HG03139 (cell line): ENCODE results near the gene GRID2.

ENCODE experiments used
- ATAC-seq: cut with Tn5 transposase; IDR thresholded peaks from one replicate; pipeline ENCODE4 v1.9.1; 2021; ENCODE audit not compliant: unreplicated experiment

The GRID2 gene

DNA sequence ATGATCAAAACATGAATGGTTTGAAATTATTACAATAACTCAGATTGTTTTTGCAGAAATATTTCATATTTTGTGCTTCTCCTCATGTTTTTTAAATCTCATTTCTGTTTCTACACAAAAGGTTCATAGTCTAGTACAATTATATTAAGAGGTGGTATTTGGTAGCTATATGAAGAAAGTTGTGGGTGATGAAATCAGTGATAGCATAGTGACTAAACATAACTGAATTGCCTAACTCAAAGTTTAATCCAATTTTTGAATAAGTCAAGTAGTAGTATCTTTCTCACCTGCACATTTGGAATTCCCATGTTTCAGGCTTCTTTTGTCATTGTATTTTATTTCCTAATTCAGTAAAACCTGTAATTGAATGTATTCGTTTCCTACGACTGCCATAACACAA, 648.7 kb downstream of the GRID2 start:
- no peak for ATAC-seq

DNA sequence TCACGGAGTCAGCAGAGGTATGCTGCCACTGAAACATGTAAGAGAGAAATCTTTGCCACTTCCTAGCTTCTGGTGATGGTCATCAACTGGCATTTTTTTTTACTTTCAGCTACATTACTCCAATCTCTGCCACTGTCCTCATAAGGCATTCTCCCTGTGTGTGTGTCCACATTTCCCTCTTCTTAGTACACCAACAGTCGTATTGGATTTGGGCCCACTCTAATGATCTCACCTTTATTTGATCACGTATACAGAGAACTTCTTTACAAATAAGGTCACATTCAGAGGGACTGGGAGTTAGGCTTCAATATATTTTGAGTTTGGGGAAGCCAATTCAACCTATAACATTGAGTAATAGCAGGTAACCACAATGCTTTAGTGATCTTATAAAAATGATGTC, 649.1 kb downstream of the GRID2 start:
- ATAC-seq: no peak

DNA sequence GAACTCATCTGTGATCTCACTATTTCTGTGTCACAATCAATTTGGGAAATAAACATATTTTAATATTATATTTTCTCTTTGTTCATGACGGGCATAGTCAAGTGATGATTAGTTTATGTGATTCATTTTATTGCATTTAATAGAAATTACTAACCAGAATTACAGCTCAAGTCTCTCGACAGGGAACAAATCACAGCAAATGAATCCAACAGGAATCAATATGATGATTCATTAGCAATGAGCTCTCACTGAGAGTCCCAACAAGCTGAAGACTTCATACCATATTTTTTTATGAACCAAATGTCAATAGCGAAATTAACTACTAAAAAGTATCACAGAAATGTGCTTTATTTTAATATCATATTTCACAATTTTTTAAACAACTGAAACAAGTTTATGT, 649.7 kb downstream of the GRID2 start:
- no peak for ATAC-seq

DNA sequence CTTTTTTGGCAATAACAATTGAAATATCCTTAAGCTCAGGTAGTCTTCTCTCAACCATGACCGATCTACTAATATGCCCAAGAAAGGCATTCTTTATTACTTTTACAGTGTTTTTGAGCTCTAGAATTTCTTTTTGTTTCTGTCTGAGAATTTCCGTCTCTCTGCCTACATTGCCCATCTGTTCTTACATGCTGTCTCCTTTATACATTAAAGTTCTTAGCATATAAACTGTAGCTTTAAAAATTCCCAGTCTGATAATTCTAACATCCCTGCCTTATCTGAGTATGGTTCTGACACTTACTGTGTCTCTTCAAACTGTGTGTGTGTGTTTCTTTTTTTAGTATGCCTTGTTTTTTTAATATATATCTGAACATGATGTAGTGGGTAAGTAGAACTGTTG, 658.1 kb downstream of the GRID2 start:
- no peak for ATAC-seq

DNA sequence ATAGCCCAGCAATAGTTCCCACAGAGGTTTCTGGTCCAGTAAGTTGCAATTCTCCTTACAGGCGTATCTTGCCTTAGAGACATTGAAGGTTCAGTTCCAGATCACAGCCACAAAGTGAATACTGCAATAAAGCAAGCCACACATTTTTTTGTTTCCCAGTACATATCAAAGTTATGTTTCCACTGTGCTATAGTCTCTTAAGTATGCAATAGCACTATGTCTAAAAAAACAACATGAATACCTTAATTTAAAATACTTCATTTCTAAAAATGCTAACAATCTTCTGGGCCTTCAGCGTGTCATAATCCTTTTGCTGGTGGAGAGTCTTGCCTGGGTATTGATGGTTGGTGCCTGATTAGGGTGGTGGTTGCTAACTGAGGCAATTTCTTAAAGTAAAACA, 659.1 kb downstream of the GRID2 start:
- ATAC-seq: no peak

DNA sequence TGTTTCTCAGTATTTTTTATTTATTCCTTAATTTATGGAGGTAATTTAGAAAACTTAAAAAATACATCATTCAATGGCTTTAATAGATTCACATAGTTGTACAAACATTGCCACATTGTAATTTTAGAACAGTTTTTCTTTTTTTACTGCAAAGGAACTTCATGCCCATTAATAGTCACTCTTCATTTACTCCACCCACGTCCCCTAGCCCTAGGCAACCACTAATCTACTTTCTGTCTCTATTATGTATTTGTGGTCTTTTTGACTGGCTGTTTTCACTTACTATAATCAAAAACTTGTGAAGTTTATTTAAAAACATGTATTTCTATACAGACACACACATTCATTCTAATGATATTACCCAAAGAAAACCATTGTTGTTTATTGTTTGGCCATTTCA, 664.8 kb downstream of the GRID2 start:
- no peak for ATAC-seq

DNA sequence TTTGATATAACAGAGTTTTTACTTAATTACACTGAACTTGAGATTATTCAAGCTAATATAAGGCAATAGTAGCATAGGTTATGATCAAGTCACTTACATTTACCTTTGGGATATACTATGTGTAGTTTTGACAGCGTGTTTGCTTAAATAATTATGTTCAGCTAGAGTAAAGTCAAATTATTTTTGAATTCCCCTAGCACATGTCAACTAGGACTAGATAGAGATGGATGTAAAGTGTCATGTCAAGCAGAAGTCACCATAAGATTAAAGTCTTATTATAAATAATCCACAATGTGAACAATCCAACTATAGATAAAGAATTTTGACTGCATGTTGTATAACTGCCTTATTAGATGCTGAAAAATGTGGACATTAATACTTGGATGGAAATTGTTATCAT, 665.2 kb downstream of the GRID2 start:
- no peak for ATAC-seq

DNA sequence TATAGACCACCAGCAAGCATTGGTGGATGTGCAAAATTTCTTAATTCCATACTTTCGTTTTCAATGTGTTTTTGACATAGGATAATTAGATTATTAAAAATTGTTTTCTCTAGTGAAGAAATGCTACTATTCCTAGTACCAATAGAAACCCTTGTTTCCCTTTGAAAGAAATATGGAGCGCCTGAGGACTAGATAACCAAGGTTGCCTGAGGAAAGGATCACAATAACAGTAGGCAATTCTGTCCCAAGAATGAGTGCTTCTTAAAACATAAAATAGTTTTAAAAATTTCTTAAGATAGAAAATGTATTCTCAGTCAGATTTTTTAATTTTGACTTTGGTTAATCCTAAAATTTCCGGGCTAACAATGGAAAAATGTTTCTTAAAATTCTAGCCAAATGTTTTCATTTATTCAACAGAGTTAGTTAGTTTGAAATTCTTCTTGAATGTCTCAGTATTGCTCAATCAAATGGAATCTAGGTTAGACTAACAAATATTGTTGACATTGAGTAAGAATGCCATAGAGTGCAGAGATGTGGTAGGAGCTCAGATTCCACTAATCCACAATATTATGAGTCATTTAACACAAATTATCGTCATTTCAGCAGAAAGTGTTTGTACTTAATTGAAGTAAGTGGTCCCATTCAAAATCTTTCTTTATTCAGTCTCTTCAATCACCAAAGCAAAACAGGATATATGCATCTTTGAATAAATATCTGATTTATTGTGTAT, 666.0 kb downstream of the GRID2 start:
- no peak for ATAC-seq

DNA sequence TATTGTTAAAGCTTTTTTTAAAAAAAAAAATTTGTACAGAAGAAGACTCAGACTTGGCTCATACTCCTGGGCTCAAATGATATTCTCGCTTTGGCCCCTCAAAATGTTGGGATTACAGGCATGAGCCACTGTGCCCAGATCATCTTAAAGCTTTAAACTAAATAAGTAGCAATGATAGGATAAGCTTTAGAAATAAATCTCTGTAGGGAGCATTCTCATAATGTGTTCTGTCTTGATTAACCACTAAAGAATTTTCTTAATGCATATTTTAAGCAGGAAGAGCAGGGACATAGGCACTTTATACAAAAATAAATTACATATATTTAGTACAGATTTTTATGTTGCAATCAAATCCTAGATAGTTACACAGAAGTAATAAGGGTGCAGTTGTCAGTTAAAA, 667.2 kb downstream of the GRID2 start:
- ATAC-seq: no peak

DNA sequence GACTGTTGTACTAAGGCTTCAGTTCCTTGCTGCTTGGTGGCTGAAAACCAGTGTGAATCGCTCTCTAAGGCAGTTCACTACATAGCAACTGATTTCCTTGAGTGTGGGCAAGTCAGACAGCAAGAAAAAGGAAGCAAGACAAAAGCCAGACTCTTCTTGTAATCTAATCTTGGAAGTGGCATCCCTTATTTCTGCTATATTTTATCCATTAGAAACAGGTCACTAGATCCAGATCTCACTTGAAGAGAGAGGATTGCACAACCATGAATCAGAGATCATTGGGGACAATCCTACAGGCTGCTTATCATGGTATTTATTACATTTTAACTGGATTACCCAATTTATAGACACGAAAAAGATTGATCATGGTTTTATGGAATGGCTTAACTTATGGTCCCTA, 684.5 kb downstream of the GRID2 start:
- ATAC-seq: no peak

DNA sequence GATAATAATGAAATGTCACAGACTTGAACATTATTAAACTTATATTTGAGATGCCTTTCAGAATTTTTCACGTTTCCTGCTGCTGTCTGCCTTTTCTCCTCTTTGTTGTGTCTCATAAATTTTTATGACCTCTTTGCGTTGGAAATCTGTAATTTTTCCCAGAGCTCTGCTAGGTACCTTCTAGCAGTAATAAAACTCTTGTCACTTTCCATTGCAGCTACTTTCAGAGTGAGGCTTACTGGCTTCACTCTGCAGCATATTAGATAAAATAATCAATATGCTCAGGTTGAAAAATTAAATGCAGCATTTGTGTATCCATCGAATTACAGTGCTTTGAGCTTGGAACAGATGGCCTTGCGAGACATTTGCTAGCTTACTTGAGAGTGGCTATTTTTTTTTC, 689.0 kb downstream of the GRID2 start:
- no peak for ATAC-seq

DNA sequence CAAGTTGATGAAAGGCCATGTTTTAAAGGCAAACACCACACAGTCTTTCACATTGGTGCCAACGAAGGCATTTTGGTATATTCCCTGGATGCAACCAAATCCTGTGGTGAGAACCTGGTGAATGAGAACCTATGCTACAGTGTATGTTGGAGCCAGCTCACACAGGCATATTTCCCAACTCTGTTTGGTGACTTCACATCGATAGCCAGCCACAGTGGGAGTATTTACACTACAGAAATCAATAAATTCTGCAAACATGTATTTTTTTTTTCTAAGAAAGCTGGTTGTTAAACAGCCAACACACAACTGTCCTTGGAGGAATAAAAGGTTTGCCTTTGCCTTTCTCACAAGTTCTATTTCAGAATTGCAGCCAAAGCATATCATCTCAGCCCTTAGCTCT, 691.0 kb downstream of the GRID2 start:
- no peak for ATAC-seq

DNA sequence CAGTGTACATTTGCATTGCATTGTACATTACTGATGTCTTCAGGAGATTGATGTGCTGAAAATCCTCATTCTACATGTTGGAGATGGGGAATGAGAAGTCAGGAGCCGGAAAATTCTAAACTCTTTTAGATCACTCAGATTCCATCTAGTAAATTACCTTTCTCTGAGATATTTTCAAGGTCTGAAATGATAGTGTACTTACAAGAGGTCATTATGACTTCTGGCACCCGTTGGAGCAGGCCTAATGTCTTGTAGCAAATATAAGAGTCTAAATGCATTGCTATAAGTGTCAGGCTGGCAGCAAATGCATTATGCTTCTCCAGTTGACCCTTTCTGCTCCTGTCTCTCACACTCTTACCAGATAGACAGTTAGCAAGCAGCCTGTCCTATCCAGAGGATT, 692.8 kb downstream of the GRID2 start:
- ATAC-seq: no peak

DNA sequence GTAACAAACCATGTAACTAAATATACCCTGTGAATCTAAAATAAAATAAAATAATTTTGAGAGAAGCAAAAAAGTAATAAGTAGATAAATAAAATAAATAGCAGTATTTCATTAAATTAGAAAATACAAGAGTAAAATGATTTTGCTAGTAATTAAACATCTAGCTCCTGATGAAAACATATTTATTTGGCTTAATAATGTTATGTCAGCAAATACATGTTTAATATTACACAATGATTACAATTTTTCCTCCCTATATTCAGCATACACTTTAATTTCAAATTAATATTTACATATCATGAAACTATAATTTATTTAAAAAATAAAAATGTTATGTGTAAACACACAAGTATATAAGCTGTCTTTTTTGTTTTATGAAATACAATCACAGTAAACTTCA, 697.1 kb downstream of the GRID2 start:
- ATAC-seq: no peak

DNA sequence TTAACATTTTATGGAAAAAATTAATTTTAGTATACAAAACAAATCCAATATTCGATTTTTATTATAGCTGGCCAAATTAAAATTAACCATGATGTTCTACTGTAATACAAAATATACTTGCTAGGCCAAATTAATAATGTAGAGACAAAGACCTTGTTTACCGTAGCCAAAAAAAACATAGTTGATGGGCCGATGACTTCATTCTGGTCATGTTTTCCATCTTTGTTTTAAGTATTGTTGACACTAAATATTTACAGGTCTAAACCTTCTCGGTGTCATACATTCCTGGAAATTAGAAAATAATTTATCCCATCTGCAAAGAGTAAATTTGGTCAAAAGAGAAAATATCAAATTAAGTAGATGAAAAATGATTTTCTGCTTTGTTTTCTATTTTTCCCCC, 698.5 kb downstream of the GRID2 start:
- no peak for ATAC-seq

DNA sequence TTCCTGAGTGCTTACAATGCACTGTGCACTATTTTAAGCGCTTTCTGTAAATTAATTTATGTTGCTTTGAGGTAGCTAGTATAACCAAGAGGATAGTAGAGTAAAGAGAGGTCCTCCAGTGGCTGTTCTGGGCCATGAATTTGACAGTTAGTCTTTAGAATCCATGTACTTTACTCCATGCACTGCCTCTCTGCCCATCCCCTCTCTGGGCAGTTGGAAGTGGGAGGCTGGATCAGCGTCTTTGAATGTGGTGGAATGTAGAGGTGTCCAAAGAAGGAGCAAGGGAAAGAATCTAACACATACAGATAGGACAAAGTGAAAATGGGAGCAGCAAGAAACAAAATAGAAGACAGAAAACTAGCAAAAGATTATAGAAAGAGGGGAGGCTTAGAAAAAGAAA, 712.6 kb downstream of the GRID2 start:
- ATAC-seq: no peak

DNA sequence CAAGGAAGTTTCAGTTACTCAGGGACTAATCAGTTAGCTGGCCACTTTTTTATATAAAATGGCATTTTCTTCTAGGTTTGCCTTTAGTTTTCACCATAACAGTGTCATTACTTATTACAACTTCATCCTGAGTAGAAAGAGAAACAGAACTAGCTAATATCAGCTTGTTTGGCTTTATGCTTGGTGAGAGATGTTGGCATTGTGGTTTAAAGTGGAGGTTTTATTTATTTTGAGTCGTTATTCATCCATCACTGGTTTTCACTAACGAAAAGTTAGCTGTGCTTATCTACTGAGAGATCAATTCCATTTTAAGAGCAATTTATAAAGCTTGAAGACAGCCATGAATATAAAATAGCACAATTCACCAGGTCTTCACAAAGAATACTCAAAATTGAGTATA, 714.5 kb downstream of the GRID2 start:
- ATAC-seq: no peak

DNA sequence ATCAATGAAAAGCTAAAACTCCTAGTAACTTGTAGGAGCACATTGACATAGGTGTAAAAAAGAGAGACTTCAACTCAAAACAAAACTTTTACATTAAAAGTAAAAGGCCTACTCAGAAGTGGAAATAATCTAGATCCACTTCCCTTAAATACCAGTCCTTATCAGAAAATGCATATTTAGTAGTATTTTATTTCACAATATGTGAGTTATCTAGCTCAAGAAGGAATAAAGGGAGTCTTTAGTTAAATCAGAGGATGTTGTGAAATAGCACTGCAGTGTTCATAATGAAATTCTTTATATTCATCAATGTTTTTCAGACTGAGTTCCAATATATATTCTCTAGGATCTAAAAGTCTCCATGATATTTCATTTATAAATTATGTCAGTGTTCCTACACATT, 715.0 kb downstream of the GRID2 start:
- no peak for ATAC-seq

DNA sequence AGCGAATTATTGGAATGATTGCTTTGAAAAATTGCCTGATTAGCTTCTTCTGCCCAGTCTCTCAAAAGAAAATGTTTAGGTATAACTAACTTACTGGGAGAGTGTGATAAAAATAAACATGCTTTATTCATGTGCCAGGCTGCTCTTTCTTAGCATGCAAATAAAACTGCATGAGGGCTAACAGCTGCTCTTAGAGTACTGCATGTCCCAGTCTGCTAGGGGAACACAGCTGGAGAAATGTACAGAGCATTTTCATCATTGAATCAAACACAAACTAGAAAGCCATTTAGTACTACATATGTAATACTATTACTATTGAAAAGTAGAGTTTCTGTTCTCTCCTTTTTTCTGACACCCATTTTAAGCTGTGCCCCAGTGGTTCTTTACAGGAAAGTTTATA, 726.0 kb downstream of the GRID2 start:
- no peak for ATAC-seq

DNA sequence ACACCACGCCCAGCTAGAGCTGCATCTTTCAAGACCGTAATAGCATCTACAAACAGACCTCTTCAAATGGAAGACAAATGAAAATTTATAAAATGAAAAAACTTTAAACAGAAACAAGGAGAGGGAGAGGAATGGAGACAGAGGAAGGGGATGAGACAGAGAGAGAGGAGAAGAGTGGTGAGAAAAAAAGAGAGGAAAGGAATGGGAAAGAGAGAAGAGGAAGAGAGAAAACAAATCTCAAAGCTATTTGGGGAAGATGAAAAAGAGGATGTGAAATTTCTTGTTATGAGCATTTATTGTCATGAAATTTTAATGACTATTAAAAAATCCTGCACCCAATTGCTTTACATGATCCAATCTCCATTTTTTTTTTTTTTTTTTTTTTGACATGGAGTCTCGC, 726.9 kb downstream of the GRID2 start:
- no peak for ATAC-seq

DNA sequence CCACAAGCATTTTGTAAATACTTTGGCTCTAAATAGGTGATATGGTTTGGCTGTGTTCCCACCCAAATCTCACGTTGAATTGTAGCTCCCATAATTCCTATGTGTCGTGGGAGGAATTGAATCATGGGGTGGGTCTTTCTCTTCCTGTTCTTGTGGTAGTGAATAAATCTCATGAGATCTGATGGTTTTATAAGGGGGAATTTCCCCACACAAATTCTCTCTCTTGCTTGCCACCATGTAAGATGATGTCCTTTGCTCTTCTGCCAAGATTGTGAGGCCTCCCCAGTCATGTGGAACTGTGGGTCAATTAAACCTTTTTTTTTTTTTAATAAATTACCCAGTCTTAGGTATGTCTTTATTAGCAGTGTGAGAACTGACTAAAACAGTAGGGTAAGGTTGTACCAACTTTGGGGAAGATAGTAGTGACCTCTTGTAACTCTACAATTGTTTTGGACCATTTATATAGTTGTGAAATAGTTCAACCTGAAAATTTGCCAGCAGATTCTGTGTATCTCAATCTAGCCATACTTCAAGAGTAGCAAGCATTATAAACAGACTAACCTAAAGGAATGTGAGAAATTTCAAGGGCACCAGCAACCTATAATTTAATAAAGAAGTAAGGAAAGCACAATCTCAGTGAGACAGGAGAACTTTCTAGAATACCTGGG, 727.8 kb downstream of the GRID2 start:
- no peak for ATAC-seq

DNA sequence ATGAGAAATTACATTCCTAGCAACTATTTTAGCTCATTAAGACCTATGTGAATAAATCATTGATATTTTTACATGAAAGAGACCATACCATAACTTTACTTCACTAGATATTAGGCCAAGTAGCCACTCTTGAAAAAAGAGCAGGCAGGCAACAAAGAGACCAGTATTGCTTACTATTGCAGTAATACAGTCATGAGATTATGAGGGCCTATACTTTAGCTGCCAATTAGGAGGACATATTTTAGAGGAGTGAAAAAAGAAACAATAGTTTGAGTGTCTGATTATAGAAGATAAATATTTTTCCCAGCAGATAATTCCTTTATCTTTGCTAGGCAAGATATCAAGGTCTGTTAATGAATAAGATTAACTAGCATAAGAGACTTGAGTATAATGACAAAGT, 739.0 kb downstream of the GRID2 start:
- no peak for ATAC-seq

DNA sequence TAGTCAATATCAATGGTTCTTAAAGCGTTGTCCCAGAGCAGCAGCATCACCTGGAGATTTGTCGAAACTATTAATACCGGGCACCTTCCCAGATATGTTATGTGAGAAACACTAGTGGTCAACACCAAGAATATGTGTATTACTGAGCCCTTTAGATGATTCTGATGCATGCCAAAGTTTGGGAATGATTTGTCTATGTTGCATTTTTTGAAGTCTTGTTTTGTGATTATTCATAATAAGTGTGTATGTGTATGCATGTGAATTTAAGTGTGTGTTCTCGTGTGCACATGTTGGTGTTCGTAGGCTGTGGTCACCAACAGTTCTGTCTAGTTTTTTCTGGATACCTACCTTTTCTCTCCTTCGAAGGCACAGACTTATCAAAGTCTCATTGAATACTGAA, 749.4 kb downstream of the GRID2 start:
- no peak for ATAC-seq
